Measurements from ENCODE around the gene SAP130. TPM values are rescaled to one million over a fixed set of nuclear protein-coding genes. Genes with fewer than 3 reads are reported as not detected.

SAP130 gene
- total and polyA plus RNA-seq, 9 donors = 6.1 to 28.3 (median 24.0) TPM

DNA sequence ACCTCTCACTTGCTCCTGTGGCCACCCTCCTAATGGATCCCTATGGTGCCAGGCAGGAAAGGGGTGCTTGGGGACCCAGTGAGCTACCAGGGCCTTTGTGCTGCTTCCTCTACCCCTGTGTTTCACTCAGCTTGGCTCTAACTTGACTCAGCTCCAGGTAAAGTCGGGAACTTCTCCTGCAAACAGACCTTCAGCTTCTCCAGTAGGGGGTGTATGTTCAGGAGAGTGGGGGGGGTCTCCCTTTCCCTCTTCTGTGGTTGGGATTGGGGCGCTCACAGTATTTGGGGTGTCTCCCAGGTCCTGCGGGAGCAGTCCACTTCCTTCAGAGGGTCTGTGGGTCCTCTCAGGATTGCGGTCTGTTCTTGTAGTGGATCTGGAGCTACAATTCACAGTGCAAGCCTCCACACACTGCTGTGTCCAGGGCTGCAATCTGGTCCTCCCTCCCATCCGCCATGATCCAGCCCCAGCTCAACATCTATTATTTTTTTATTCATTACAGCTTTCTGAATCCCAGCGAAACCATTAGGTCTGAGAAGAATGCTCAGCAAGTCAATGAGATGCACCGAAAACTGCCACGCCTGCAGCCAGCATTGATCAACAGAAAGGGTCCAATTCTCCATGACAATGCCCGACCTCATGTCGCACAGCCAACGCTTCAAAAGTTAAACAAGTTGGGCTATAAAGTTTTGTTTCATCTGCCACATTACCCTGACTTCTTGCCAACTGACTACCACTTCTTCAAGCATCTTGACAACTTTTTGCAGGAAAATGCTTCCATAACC lies 26.4 kb upstream of the SAP130 start:
- Histone ChIP-seq H3K27me3 (no peaks in the 10 kb centered on the region), H3K4me3 (no peak overlapping the region), H3K9me3 (no peaks in the 10 kb centered on the region), H3K27ac (no peak overlapping the region), H3K36me3 (no peaks in the 10 kb centered on the region), H3K4me1 (ENCODE audit: insufficient read depth) (no peaks in the 10 kb centered on the region)
- no peak for TF ChIP-seq POLR2A (IDR thresholded peaks at IDR 0.05)
- TF ChIP-seq, protein P1, sequence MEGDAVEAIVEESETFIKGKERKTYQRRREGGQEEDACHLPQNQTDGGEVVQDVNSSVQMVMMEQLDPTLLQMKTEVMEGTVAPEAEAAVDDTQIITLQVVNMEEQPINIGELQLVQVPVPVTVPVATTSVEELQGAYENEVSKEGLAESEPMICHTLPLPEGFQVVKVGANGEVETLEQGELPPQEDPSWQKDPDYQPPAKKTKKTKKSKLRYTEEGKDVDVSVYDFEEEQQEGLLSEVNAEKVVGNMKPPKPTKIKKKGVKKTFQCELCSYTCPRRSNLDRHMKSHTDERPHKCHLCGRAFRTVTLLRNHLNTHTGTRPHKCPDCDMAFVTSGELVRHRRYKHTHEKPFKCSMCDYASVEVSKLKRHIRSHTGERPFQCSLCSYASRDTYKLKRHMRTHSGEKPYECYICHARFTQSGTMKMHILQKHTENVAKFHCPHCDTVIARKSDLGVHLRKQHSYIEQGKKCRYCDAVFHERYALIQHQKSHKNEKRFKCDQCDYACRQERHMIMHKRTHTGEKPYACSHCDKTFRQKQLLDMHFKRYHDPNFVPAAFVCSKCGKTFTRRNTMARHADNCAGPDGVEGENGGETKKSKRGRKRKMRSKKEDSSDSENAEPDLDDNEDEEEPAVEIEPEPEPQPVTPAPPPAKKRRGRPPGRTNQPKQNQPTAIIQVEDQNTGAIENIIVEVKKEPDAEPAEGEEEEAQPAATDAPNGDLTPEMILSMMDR (IDR thresholded peaks at IDR 0.05) = no peak
- no peak for TF ChIP-seq EP300 (IDR thresholded peaks at IDR 0.05)
- WGBS, 3 donors = 88 to 93% (median 92%) methylated on average over 11 of the region's 11 CpGs
- DNase-seq = no peak
- intact Hi-C loops (cut with DNase I) = no loop called here

DNA sequence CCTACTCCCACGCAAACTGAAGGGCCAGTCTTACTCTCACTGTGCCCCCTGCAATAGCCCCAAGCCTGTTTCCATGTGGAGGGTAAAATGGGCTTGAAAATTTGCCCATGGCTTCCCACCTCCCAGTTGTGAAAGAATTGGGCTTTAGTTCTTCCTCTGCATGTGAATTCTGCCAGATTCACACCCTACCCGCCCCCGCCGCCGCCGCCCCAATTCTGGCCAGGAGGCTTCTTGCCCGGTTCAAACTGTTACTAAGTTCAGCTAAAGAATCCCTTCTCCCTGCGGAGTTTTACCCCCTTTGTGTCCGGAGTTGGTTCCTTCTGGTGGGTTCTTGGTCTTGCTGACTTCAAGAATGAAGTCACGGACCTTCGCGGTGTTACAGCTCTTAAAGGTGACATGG lies 25.5 kb upstream of the SAP130 start:
- Histone ChIP-seq H3K27me3 (no peaks in the 10 kb centered on the region), H3K36me3 (no peaks in the 10 kb centered on the region), H3K4me1 (ENCODE audit: insufficient read depth) (no peaks in the 10 kb centered on the region), H3K9me3 (no peaks in the 10 kb centered on the region), H3K27ac (no peak overlapping the region), H3K4me3 (no peak overlapping the region)
- no peak for DNase-seq
- TF ChIP-seq EP300 (IDR thresholded peaks at IDR 0.05) (no peak), POLR2A (IDR thresholded peaks at IDR 0.05) (no peak)
- intact Hi-C loops (cut with DNase I) = no loop called here
- whole genome bisulfite sequencing, 3 donors = 86 to 95% (median 90%) methylated on average over 12 of the region's 12 CpGs

DNA sequence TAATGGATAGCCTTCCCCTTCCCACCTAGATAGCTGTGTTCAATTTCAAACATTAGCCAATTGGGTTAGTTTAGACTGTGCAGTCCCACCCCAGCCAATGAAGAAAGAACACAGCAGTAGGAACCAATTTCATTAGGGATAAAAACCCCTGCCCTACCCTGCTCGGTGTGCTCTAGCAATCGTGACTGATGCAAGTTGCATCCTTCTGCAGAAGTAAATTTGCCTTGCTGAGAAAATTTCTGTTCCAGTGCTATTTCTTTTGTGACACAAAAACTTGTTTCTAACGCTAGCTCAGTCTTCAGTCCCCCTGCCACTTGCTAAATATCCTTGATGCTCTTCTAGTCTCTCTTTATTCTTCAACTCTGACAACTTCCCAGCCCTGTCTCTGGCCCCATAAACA lies 15.2 kb upstream of the SAP130 start:
- intact Hi-C loops (cut with DNase I) = no loop called here
- DNase-seq = no peak
- no peaks in the 10 kb centered on the region for H3K4me1 ChIP-seq (ENCODE audit: insufficient read depth)
- TF ChIP-seq, protein P1 (IDR thresholded peaks at IDR 0.05) = no peak
- TF ChIP-seq POLR2A (IDR thresholded peaks at IDR 0.05) (no peak), EP300 (IDR thresholded peaks at IDR 0.05) (no peak)
- H3K9me3 ChIP-seq = no peaks in the 10 kb centered on the region
- no peaks in the 10 kb centered on the region for H3K36me3 ChIP-seq
- 87 to 89% (median 88%) methylated on average over 3 of the region's 3 CpGs for WGBS, 3 donors
- no peak overlapping the region for H3K4me3 ChIP-seq
- no peak overlapping the region for H3K27ac ChIP-seq
- no peaks in the 10 kb centered on the region for H3K27me3 ChIP-seq

DNA sequence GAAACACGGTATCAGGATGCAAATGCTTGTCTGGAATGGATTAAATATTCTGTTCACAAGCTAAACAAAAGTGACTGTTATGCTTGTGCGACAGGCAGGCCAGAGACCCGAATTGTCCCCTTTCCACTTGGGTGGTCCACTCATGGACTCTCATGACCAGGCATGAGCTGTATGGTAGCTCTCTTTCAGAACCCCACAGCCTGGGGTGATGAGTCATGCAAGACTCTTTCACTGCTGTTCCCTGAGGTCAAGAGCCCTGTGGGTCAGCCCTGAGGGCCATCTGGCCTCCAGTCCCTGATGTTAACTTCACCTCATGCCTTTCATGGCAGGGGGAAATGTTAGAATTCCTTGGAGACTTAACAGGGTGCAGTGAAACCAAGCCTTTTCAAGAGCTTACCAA lies 13.7 kb upstream of the SAP130 start:
- Histone ChIP-seq H3K4me1 (ENCODE audit: insufficient read depth) (no peaks in the 10 kb centered on the region), H3K4me3 (no peak overlapping the region), H3K27ac (no peak overlapping the region), H3K27me3 (no peaks in the 10 kb centered on the region), H3K36me3 (no peaks in the 10 kb centered on the region), H3K9me3 (no peaks in the 10 kb centered on the region)
- no peak for DNase-seq
- intact Hi-C loops (cut with DNase I) = no loop called here
- TF ChIP-seq, protein P1 (IDR thresholded peaks at IDR 0.05) = no peak
- TF ChIP-seq EP300 (IDR thresholded peaks at IDR 0.05) (no peak), POLR2A (IDR thresholded peaks at IDR 0.05) (no peak)
- WGBS, 3 donors = 78 to 82% (median 79%) methylated on average over 3 of the region's 3 CpGs

DNA sequence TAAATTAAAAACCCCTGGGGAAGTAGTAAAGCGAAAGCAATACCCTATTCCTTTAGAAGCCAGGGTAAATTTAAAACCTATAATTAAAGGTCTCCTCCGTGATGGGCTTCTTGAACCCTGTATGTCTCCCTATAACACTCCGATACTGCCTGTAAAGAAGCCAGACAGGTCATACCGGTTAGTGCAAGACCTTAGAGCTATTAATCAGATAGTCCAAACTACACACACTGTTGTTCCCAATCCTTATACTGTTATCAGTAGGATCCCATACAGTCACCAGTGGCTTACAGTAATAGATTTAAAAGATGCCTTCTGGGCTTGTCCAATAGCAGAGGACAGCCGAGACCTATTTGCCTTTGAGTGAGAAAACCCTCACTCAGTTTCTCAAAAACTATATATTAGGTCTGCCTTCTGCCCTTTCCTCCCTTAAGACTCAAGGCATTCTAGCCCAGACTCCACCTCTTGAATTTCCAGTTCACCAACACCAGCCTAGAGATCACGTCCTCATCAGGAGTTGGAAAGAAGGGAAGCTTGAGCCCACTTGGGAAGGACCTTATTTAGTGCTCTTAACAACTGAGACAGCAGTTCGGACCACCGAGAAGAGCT lies 12.4 kb upstream of the SAP130 start:
- Histone ChIP-seq H3K9me3 (no peaks in the 10 kb centered on the region), H3K36me3 (no peaks in the 10 kb centered on the region), H3K4me3 (no peak overlapping the region), H3K27me3 (no peaks in the 10 kb centered on the region), H3K4me1 (ENCODE audit: insufficient read depth) (no peaks in the 10 kb centered on the region), H3K27ac (no peak overlapping the region)
- intact Hi-C loops (cut with DNase I) = no loop called here
- TF ChIP-seq, protein P1 (IDR thresholded peaks at IDR 0.05) = no peak
- no peak for TF ChIP-seq EP300 (IDR thresholded peaks at IDR 0.05)
- TF ChIP-seq POLR2A (IDR thresholded peaks at IDR 0.05) = no peak
- DNase-seq = no peak
- 80 to 85% (median 80%) methylated on average over 8 of the region's 8 CpGs for WGBS, 3 donors
